GM12878 (cell line): Measurements from ENCODE around the gene EML1.

Experiments used
- BMI1 ChIP-seq: fragments of 450-650 bp; IDR thresholded peaks from 2 replicates; pipeline ENCODE4 v1.6.1; 2016; ENCODE audit warnings: mild to moderate bottlenecking, moderate library complexity, borderline replicate concordance
- CTCF ChIP-seq, 3 experiments: IDR thresholded peaks in 2 of 3; conservative IDR thresholded peaks in 1 of 3; 2 replicates each; pipeline ENCODE4 v1.5.1; 2011; ENCODE audit warnings: low read depth in 3 of 3, low read length in 3 of 3, mild to moderate bottlenecking in 3 of 3, control low read depth in 2 of 3, moderate library complexity in 2 of 3, inconsistent platforms in 1 of 3, mixed read lengths in 1 of 3; ENCODE audit not compliant: control insufficient read depth in 2 of 3, insufficient read depth in 1 of 3; ENCODE audit errors: extremely low read depth in 1 of 3
- DPF2 ChIP-seq: fragments of 450-650 bp; IDR thresholded peaks from 2 replicates; pipeline ENCODE4 v1.6.1; 2017; ENCODE audit warnings: mild to moderate bottlenecking
- NFYB ChIP-seq: IDR thresholded peaks from 2 replicates; pipeline ENCODE4 v1.6.1; 2011; ENCODE audit warnings: low read depth, mild to moderate bottlenecking, low read length, improper control_type of control experiment, moderate library complexity; ENCODE audit not compliant: insufficient read depth
- POLR2AphosphoS5 ChIP-seq: IDR thresholded peaks from 2 replicates; pipeline ENCODE4 v1.6.1; 2011; ENCODE audit warnings: mild to moderate bottlenecking, low read length, inconsistent platforms
- USF2 ChIP-seq: IDR thresholded peaks from 2 replicates; pipeline ENCODE4 v1.6.1; 2011; ENCODE audit warnings: low read depth, low read length, improper control_type of control experiment, borderline replicate concordance

GRCh38 chr14:99831903-99832685, 38.9 kb downstream of the EML1 start:
- TF ChIP-seq BMI1 (no peak), USF2 (no peak), DPF2 (no peak), NFYB (no peak), POLR2AphosphoS5 (no peak), CTCF (IDR thresholded peaks at IDR 0.05 in 2 of 3, conservative IDR thresholded peaks at IDR 0.05 in 1 of 3; ENCODE audit: control insufficient read depth in 2 of 3, extremely low read depth in 1 of 3, insufficient read depth in 1 of 3, low read depth in 3 of 3, low read length in 3 of 3) (no peak)
